ENCODE measurements around the gene NFATC2.
A peak's percentile ranks its signal among the peaks of the same experiment; 100 is the strongest.

Gene NFATC2

GRCh38 chr20:51381557-51381956 is 161.0 kb downstream of the NFATC2 start:
- Histone ChIP-seq H4K20me1 (ENCODE audit: insufficient read depth, low read length) (no peaks in the 10 kb centered on the region), H3K9me2 (ENCODE audit: low read depth, low read length) (no peaks in the 10 kb centered on the region), H3K9me3 (ENCODE audit: low read length) (no peaks in the 10 kb centered on the region), H3K27ac (ENCODE audit: low read depth, low read length, poor library complexity, severe bottlenecking) (peak overlapping the region; percentile 98), H3K27me3 (ENCODE audit: insufficient read depth, low read length) (no peaks in the 10 kb centered on the region), H3K4me3 (ENCODE audit: low read depth, low read length, poor library complexity, severe bottlenecking) (peak overlapping the region; percentile 13), H3K79me2 (ENCODE audit: insufficient read depth, low read length) (no peaks in the 10 kb centered on the region), H3K4me1 (ENCODE audit: insufficient read depth, low read length, severe bottlenecking) (peaks cover 91% of the 10 kb centered on the region), H2AFZ (ENCODE audit: low read length) (no peak overlapping the region), H3F3A (ENCODE audit: insufficient read depth, low read length) (peaks cover 3% of the 10 kb centered on the region; the same call in 1 of the 2 replicates), H3K4me2 (ENCODE audit: low read length) (peak overlapping the region; percentile 42), H3K9ac (ENCODE audit: low read length) (peak overlapping the region; percentile 60), H3K36me3 (ENCODE audit: insufficient read depth, low read length) (no peaks in the 10 kb centered on the region)
- no peak for TF ChIP-seq EZH2 (IDR thresholded peaks at IDR 0.05; ENCODE audit: borderline replicate concordance, low read length)
- TF ChIP-seq CTCF (IDR thresholded peaks at IDR 0.05; ENCODE audit: low read length), result peak; percentile 68

- peak overlapping the region; percentile 42 for H3K4me2 ChIP-seq (ENCODE audit: low read length)
- no peak overlapping the region for H2AFZ ChIP-seq (ENCODE audit: low read length)
- H3F3A ChIP-seq (ENCODE audit: insufficient read depth, low read length), result peaks cover 3% of the 10 kb centered on the region; the same call in 1 of the 2 replicates
- no peaks in the 10 kb centered on the region for H4K20me1 ChIP-seq (ENCODE audit: insufficient read depth, low read length)
- H3K79me2 ChIP-seq (ENCODE audit: insufficient read depth, low read length), result no peaks in the 10 kb centered on the region
- no peaks in the 10 kb centered on the region for H3K27me3 ChIP-seq (ENCODE audit: insufficient read depth, low read length)
- H3K9me3 ChIP-seq (ENCODE audit: low read length), result no peaks in the 10 kb centered on the region
- H3K27ac ChIP-seq (ENCODE audit: low read depth, low read length, poor library complexity, severe bottlenecking), result peak overlapping the region; percentile 98
- H3K9me2 ChIP-seq (ENCODE audit: low read depth, low read length), result no peaks in the 10 kb centered on the region
- peaks cover 83% of the 10 kb centered on the region for H3K4me1 ChIP-seq (ENCODE audit: insufficient read depth, low read length, severe bottlenecking)
- TF ChIP-seq EZH2 (IDR thresholded peaks at IDR 0.05; ENCODE audit: borderline replicate concordance, low read length), result no peak
- no peak for TF ChIP-seq CTCF (IDR thresholded peaks at IDR 0.05; ENCODE audit: low read length)
- H3K9ac ChIP-seq (ENCODE audit: low read length), result peak overlapping the region; percentile 51
- H3K4me3 ChIP-seq (ENCODE audit: low read depth, low read length, poor library complexity, severe bottlenecking), result peak overlapping the region; percentile 13
- H3K36me3 ChIP-seq (ENCODE audit: insufficient read depth, low read length), result no peaks in the 10 kb centered on the region
Observed at GRCh38 chr20:51380401-51381385, 161.8 kb downstream of the NFATC2 start.

- no peaks in the 10 kb centered on the region for H3K9me3 ChIP-seq (ENCODE audit: low read length)
- H3K4me3 ChIP-seq (ENCODE audit: low read depth, low read length, poor library complexity, severe bottlenecking), result no peak overlapping the region
- H3K27ac ChIP-seq (ENCODE audit: low read depth, low read length, poor library complexity, severe bottlenecking), result peak overlapping the region; percentile 98
- H3K79me2 ChIP-seq (ENCODE audit: insufficient read depth, low read length), result no peaks in the 10 kb centered on the region
- H3K27me3 ChIP-seq (ENCODE audit: insufficient read depth, low read length), result no peaks in the 10 kb centered on the region
- no peak overlapping the region for H2AFZ ChIP-seq (ENCODE audit: low read length)
- no peak for TF ChIP-seq EZH2 (IDR thresholded peaks at IDR 0.05; ENCODE audit: borderline replicate concordance, low read length)
- TF ChIP-seq CTCF (IDR thresholded peaks at IDR 0.05; ENCODE audit: low read length), result no peak
- no peaks in the 10 kb centered on the region for H3K9me2 ChIP-seq (ENCODE audit: low read depth, low read length)
- H3K36me3 ChIP-seq (ENCODE audit: insufficient read depth, low read length), result no peaks in the 10 kb centered on the region
- peaks cover 3% of the 10 kb centered on the region; the same call in 1 of the 2 replicates for H3F3A ChIP-seq (ENCODE audit: insufficient read depth, low read length)
- H3K4me1 ChIP-seq (ENCODE audit: insufficient read depth, low read length, severe bottlenecking), result peaks cover 74% of the 10 kb centered on the region
- H3K4me2 ChIP-seq (ENCODE audit: low read length), result peak overlapping the region; percentile 9; the same call in 1 of the 2 replicates
- H4K20me1 ChIP-seq (ENCODE audit: insufficient read depth, low read length), result no peaks in the 10 kb centered on the region
- H3K9ac ChIP-seq (ENCODE audit: low read length), result no peak overlapping the region
Observed at GRCh38 chr20:51379601-51380341, 162.7 kb downstream of the NFATC2 start.
